ENCODE measurements around the gene MYBBP1A. TPM values are rescaled to one million over a fixed set of nuclear protein-coding genes. Genes with fewer than 3 reads are reported as not detected.

Gene MYBBP1A, protein sequence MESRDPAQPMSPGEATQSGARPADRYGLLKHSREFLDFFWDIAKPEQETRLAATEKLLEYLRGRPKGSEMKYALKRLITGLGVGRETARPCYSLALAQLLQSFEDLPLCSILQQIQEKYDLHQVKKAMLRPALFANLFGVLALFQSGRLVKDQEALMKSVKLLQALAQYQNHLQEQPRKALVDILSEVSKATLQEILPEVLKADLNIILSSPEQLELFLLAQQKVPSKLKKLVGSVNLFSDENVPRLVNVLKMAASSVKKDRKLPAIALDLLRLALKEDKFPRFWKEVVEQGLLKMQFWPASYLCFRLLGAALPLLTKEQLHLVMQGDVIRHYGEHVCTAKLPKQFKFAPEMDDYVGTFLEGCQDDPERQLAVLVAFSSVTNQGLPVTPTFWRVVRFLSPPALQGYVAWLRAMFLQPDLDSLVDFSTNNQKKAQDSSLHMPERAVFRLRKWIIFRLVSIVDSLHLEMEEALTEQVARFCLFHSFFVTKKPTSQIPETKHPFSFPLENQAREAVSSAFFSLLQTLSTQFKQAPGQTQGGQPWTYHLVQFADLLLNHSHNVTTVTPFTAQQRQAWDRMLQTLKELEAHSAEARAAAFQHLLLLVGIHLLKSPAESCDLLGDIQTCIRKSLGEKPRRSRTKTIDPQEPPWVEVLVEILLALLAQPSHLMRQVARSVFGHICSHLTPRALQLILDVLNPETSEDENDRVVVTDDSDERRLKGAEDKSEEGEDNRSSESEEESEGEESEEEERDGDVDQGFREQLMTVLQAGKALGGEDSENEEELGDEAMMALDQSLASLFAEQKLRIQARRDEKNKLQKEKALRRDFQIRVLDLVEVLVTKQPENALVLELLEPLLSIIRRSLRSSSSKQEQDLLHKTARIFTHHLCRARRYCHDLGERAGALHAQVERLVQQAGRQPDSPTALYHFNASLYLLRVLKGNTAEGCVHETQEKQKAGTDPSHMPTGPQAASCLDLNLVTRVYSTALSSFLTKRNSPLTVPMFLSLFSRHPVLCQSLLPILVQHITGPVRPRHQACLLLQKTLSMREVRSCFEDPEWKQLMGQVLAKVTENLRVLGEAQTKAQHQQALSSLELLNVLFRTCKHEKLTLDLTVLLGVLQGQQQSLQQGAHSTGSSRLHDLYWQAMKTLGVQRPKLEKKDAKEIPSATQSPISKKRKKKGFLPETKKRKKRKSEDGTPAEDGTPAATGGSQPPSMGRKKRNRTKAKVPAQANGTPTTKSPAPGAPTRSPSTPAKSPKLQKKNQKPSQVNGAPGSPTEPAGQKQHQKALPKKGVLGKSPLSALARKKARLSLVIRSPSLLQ (N-terminal part only)
- total RNA-seq, result 76.8 and 109 TPM in 2 replicates

DNA sequence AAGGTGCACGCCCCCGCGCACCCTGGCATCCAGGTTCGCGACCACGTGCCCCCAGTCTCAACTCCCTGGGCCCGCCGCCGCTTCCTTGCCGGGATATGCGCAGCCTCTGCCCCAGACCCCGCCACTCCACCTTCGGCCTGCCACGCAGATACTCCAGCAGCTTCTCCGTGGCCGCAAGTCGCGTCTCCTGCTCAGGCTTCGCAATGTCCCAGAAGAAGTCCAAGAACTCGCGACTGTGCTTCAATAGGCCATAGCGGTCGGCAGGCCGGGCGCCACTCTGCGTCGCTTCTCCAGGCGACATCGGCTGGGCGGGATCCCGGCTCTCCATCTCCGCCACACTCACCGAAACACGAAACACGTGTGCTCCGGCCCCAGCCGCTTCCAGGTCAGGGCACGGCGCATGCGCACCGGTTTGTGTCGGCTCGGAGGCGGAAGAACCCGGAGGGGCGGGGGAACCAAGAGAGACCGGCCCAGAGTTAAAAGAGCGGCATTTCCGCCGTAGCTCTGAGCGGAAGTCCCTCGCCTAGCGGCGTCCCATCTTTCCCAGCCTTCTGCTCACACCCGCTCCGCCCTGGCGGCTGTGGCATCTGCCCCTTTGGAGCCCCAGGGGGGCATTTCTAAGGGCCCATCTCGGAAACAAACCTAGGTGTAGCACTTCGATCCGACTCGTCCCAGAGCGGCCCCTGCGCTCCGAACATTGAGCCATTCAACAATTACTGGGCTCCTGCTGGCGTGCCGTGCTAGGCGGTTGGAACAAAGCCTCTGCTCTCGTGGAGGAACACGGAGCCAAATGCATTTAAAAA lies at the start of gene MYBBP1A:
Gene MYBBP1A, minus strand, starts transcription at position 388 of the 803 bp plus-strand sequence. Its CDS starts 60 bp downstream, at position 328.

DNA sequence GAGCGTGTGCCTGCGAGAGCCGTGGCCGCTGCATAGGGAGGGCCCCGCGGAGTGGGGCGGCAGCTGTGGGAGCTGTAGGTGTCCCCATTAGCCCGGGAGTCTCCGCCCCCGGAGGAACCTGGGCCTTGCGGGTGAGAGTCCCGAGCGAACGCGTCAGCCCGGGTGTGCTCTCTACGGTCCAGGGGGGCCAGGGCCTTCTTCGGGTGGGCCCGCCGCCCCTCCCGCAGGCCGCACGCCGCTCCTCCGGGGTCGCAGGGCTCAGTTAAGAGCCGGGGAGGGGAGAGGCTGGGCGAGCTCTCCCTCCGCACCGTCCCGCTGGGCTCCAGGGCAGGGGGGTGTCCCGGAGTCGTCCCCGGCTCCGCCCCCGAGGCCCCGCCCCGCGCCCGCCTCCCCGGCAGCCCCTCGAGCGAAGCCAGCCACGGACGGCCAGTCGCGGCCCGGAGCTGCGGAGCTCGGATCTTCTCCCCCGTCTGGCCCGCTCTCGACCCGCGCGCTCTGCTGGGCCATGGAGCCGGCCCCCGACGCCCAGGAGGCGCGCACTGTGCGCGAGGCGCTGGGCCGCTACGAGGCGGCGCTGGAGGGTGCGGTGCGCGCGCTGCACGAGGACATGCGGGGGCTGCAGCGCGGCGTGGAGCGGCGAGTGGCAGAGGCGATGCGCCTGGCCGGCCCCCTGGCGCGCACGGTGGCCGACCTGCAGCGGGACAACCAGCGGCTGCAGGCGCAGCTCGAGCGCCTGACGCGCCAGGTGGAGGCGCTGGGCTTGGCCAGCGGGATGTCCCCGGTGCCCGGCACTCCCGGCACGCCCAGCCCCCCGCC lies 29.1 kb upstream of the MYBBP1A start, which contains the start of gene SMTNL2:
Gene SMTNL2, plus strand, starts transcription at position 429 of the 816 bp plus-strand sequence. Its CDS starts 77 bp downstream, at position 506.

GRCh38 chr17:4560421-4560820 lies 5.2 kb upstream of the MYBBP1A start, which contains the start of gene GGT6:
Gene GGT6 (minus strand): TSS chr17:4560577. CDS start chr17:4560521, 56 bp downstream.

DNA sequence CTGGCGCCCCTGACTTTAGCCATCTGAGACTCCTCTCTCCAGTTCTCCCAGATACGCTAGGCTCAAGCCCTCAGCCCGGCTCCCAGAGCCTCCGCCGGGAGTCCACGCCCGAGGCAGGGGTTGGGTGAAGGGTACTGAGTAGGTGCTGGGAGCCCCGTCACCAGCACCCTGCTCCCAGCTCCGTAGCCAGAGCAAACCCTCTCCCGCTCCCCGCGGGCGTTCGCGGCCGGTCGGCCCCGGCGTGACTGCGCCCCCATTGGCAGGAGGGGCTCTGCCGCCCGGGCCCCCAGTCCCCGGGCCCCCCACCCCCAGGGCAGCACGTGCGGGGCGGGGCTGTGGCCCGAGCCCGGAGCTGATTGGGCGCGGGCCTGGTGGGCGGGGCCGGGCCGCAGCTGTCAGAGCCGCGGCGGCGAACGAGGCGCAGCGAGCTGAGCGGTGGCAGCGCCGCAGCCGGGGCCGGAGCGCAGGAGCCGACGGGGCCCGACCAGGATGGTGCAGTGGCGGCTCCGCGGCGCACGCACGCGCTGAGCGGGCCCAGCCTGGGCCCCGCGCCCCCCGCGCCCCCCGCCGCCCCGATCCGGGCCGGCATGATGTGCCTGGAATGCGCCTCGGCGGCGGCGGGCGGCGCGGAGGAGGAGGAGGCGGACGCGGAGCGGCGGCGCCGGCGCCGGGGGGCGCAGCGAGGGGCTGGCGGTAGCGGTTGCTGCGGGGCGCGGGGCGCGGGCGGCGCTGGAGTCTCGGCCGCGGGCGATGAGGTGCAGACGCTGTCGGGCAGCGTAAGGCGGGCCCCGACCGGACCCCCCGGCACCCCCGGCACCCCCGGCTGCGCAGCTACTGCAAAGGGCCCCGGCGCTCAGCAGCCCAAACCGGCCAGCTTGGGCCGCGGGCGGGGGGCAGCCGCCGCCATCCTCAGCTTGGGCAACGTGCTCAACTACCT lies 56.5 kb downstream of the MYBBP1A start, which contains the start of gene SPNS2:
Gene SPNS2, plus strand, starts transcription at position 421 of the 937 bp plus-strand sequence. Its CDS starts 167 bp downstream, at position 588.

Other genes with a start within 250 kb of the MYBBP1A start
- 52.7 and 60.0 TPM in 2 replicates for gene UBE2G1, start 188.7 kb downstream of the MYBBP1A start, total RNA-seq
- 0.65 and 2.7 TPM in 2 replicates for gene SPNS3, start 121.4 kb downstream of the MYBBP1A start, total RNA-seq
- gene SPNS2, start 56.5 kb downstream of the MYBBP1A start, total RNA-seq, result 22.2 and 106 TPM in 2 replicates
- not detected in 2 replicates for gene GGT6, start 5.2 kb upstream of the MYBBP1A start, total RNA-seq
- gene SMTNL2, start 29.1 kb upstream of the MYBBP1A start, total RNA-seq, result 0.33 and 16.9 TPM in 2 replicates
- gene ALOX15, start 86.3 kb upstream of the MYBBP1A start, total RNA-seq, result under 0.01 TPM in 1 of 2 replicates, not detected in the other
- 51.6 and 56.2 TPM in 2 replicates for gene PELP1, start 148.8 kb upstream of the MYBBP1A start, total RNA-seq
- gene ARRB2, start 155.2 kb upstream of the MYBBP1A start, total RNA-seq, result 9.0 and 10.3 TPM in 2 replicates
- gene MED11, start 176.0 kb upstream of the MYBBP1A start, total RNA-seq, result 17.1 and 22.3 TPM in 2 replicates
- 0.13 and 0.16 TPM in 2 replicates for gene ZMYND15, start 184.4 kb upstream of the MYBBP1A start, total RNA-seq
- gene CXCL16, start 184.5 kb upstream of the MYBBP1A start, total RNA-seq, result 2.1 and 10.4 TPM in 2 replicates
- not detected in 2 replicates for gene TM4SF5, start 216.5 kb upstream of the MYBBP1A start, total RNA-seq
- gene VMO1, start 231.0 kb upstream of the MYBBP1A start, total RNA-seq, result 1.1 TPM in 1 of 2 replicates, not detected in the other
- 0.49 TPM in 1 of 2 replicates, not detected in the other for gene GLTPD2, start 233.6 kb upstream of the MYBBP1A start, total RNA-seq
- gene PSMB6, start 240.8 kb upstream of the MYBBP1A start, total RNA-seq, result 181 and 242 TPM in 2 replicates